ENCODE results near the gene DTNB.

The DTNB gene

GRCh38 chr2:25328152-25329085 is 345.0 kb downstream of the DTNB start:
- no peak overlapping the region for H3K4me3 ChIP-seq (replicated peaks in 1 of 2; ENCODE audit: low read depth in 2 of 2, low read length in 2 of 2)
- TF ChIP-seq, protein P1, sequence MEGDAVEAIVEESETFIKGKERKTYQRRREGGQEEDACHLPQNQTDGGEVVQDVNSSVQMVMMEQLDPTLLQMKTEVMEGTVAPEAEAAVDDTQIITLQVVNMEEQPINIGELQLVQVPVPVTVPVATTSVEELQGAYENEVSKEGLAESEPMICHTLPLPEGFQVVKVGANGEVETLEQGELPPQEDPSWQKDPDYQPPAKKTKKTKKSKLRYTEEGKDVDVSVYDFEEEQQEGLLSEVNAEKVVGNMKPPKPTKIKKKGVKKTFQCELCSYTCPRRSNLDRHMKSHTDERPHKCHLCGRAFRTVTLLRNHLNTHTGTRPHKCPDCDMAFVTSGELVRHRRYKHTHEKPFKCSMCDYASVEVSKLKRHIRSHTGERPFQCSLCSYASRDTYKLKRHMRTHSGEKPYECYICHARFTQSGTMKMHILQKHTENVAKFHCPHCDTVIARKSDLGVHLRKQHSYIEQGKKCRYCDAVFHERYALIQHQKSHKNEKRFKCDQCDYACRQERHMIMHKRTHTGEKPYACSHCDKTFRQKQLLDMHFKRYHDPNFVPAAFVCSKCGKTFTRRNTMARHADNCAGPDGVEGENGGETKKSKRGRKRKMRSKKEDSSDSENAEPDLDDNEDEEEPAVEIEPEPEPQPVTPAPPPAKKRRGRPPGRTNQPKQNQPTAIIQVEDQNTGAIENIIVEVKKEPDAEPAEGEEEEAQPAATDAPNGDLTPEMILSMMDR (IDR thresholded peaks at IDR 0.05; ENCODE audit: low read depth, low read length): no peak
- no peak for DNase-seq (ENCODE audit: low read depth in 2 of 2)

All from cardiac fibroblast (primary cell).